Putamen (tissue), 1 donor: ENCODE measurements around the gene UNC119B.

Experiments
- DNase-seq: peaks from one replicate; pipeline ENCODE4 v3.0.0-alpha.2; 2016; ENCODE audit warnings: low spot score

UNC119B gene

GRCh38 chr12:120739821-120740613, 29.8 kb downstream of the UNC119B start:
- DNase-seq = no peak

- no peak for DNase-seq
Observed at GRCh38 chr12:120740871-120741270, 30.6 kb downstream of the UNC119B start.

GRCh38 chr12:120741476-120742421, 31.5 kb downstream of the UNC119B start:
- no peak for DNase-seq

GRCh38 chr12:120744922-120745493, 34.8 kb downstream of the UNC119B start:
- no peak for DNase-seq

DNA sequence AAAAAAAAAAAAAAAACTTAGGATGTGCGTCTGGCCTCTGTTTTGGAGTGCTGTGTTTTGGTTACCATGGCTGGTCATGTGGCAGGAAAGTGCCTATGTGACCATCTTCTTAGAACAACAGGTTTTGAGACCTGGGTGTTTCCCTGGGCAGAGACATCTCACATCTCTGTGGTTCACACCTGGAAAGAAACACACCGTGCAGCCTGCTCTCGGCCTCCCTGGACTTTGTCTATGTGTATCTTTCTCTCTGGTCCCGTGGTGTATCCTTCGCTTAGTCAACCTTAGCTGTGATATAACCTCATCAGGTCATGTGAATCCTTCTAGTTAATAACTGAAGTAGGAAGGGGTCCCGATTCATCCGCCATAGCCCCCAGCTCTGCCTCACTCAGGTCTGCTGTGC, 38.0 kb downstream of the UNC119B start:
- no peak for DNase-seq

DNA sequence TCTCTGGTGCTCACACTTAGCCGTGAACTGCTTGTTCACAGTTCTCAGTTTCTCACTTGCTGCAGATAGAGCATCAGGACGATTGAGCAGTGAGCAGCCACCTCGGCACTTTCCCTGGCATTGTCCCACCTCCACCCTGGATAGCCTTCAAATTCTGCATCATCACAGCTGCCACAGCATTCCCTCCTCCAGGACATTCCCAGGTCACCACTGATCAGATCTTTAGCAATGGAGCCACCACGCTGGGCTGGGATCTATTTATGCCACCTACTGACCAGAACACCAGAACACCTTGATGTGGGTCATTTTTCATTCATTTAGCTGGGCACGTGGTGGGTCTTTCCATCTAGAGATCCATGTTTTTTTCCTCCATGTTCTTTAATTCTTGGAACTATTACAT, 39.0 kb downstream of the UNC119B start:
- no peak for DNase-seq

GRCh38 chr12:120750806-120751205, 40.5 kb downstream of the UNC119B start:
- DNase-seq = no peak

DNA sequence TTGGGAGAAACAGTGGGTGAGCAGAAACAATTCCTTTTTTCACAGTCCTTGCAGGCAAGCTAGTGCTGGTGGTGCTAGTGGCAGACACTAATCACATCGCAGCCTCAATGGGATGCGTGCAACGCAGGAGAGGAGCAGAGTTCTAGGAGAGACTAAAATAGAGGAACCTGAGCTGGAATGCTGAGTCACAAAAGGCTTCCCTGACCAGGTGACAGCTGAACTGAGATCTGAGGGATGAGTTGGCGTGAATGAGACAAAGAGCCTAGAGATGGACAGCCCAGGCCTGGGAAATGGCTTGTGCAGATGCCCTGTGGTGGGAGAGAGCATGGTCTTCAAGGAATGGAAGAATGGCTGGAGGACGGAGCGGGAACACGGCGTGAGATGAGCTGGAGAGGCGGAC, 41.1 kb downstream of the UNC119B start:
- no peak for DNase-seq

GRCh38 chr12:120754792-120755191, 44.5 kb downstream of the UNC119B start:
- no peak for DNase-seq

DNA sequence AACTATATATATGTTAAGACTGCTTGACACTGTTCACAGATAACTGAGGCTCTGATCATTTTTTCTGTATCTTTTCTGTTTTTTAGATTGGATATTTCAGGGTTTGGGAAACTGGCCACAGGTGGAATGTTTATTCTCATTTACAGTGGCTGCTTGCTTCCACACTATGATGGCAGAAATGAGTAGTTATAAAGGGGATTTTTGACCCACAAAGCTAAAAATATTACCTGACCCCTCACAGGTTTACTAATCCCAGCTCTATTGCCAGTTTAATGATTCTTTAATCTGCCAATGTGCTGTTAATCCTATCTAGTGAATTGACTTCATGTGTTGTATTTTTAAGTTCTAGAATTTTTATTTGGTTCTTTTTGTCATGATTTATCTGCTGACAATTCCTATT, 45.0 kb downstream of the UNC119B start:
- DNase-seq = no peak

- DNase-seq = no peak
Observed at GRCh38 chr12:120757226-120757742, 47.0 kb downstream of the UNC119B start.

GRCh38 chr12:120757949-120758348, 47.7 kb downstream of the UNC119B start:
- DNase-seq = no peak

DNA sequence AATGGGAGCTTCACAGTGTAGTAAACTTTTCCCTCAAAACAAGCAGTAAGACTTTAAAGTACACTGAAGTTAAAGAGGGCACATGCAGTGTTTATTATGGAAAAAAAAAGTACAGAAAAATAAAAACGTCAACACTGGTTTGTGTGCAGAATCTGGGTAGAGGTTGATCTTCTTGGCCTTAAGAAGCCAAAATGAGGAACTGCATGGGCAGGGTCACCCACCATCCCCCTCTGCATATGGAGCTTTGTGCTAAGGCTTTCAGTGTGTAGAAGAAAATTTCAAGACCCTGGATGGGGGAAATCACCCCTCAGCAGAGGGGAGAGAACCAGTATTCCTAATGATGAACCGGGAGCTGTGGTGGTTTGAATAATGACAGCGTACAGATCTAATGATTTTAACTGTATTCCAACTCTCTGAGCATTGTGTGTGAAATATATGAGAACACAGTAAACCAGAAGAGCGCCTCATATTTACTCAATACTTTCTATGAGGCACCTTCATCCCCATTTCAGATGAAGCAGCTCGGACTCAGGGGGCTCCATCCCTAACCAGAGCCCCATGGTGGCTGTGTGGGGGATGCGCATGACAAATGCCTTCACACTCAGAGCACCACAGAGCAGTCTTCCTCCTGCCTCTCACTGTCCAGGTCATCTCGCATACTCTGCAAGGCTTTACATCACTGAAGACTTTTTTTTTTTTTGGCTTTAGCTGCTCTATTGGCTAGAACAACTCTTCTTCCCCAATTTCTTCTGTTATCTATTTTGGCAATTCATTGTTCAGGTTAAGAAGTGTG, 48.7 kb downstream of the UNC119B start:
- no peak for DNase-seq

DNA sequence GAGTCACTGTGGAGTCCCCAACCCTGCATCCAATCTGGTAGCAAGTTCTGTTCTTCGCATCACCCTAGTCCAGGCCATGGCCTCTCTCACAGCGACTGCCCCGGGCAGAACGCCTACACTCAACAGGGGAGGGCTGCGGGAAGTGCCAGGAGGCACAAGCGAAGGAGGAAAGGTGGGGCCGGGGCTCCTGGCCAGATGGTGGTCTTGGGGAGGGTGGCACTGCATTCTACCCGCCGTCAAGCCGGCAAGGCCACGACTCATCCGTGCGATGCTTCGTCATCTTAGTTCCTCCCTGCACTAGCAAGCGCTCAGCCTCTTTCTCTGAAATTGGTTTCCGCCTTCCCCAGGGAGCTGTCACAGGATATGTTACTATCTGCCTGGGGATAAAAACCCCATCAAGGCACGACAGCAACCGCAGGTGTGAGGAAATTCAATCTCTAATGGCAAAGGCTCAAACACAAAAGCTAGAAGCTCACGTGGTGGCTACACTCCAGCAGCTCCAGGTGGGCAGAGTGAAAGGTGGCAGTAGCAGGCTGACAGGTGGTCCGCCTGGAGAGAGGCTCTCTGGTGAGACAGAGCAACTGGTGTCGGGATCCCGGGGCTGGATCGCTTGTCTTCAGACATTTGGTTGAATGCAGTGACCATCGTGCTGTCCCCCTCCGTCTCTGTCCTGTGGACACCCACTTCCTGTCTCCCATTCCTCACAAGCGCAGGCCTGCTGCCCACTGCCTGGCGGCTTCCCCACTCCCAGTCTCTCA, 49.5 kb downstream of the UNC119B start:
- no peak for DNase-seq

DNA sequence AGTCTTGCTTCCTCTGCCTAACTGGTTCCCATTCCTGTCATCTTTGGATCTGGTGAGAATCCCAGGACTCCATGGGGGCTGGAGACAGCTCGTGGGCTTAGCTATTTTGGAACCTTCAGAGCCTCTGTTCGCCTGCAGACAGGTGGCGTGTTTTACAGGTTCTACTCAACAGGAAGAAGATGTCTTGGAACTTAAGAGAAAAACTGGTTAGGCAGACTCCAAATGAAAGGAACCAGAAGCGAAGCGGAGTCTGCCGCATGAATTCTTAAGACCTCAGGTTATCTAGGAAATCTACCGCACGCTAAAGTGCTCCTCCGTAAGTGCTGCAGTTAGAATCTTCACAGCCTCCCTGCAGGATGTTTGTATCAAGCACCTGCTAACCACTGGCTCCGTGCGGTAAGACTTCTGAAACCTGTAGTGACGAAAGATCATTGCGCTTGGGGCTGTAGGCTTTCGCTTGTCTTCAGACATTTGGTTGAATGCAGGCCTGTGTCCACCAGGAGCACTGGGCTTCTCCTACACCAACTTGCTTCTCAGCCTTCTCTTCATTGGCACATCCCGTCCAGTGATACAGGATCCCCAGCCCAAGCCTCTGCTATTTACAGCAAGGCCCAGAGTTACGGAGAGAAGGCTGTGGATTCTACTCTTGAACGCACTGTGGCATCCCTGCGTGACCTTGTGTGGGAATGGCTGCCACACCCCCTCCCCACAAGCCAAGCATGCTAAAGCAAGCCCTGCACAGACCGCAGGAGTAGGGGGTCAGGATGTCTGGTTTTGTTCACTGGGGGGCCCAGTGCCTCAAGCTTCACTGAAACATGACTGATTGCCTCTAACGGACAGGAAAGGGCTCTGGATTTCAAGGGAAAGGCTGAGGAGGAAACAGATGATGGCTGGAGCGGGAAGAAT, 50.3 kb downstream of the UNC119B start:
- no peak for DNase-seq

- DNase-seq = no peak
Observed at GRCh38 chr12:120761519-120761934, 51.3 kb downstream of the UNC119B start.

- DNase-seq = peak; percentile 40
Observed at GRCh38 chr12:120762086-120762485, 51.8 kb downstream of the UNC119B start.

DNA sequence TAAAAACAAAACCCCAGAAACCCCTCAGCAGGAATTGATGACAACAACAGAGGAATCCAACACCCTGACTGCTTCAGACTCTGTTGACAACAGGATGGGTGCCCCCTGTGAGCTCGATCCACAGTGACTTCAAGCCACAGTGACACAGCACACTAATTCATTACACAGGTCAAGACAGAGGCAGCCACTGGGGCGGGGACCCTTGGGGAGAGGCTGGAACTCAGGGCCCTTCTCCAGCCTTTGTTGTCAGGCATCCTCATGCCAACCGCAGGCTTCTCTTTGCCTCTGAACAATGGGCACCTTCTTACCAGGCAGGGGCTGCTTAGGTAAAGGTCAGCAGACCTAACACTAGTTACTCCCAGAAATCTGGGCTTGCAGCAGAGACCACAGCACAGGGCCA, 53.0 kb downstream of the UNC119B start:
- no peak for DNase-seq

- no peak for DNase-seq
Observed at GRCh38 chr12:120764816-120765215, 54.6 kb downstream of the UNC119B start.

- DNase-seq = no peak
Observed at GRCh38 chr12:120766566-120766965, 56.3 kb downstream of the UNC119B start.
